ENCODE measurements around the gene IGFBP3. TPM values are rescaled to one million over a fixed set of nuclear protein-coding genes. Genes with fewer than 3 reads are reported as not detected.

Gene IGFBP3
- total and polyA plus RNA-seq, 9 donors = 181 to 301 (median 240) TPM

GRCh38 chr7:45917658-45918057 lies 3.4 kb downstream of the IGFBP3 start:
- DNase-seq = peak; percentile 85
- Histone ChIP-seq H3K9me3 (replicated peaks; ENCODE audit: control insufficient read depth, low read depth, low read length) (no peaks in the 10 kb centered on the region), H3K4me1 (ENCODE audit: control insufficient read depth, insufficient read depth, low read length) (peaks cover 39% of the 10 kb centered on the region), H3K27ac (ENCODE audit: low read length) (peak overlapping the region; percentile 47), H3K4me3 (ENCODE audit: low read length) (peak overlapping the region; percentile 65), H3K36me3 (ENCODE audit: control insufficient read depth, insufficient read depth, low read length) (peaks cover 41% of the 10 kb centered on the region), H3K27me3 (ENCODE audit: control insufficient read depth, insufficient read depth, low read length) (peaks cover 31% of the 10 kb centered on the region)
- 5% methylated on average over 15 of the region's 15 CpGs for WGBS (ENCODE audit: insufficient coverage)

- no peak overlapping the region for H3K4me3 ChIP-seq (ENCODE audit: low read length)
- peaks cover 34% of the 10 kb centered on the region for H3K4me1 ChIP-seq (ENCODE audit: control insufficient read depth, insufficient read depth, low read length)
- H3K27me3 ChIP-seq (ENCODE audit: control insufficient read depth, insufficient read depth, low read length) = peaks cover 28% of the 10 kb centered on the region
- no peak overlapping the region for H3K27ac ChIP-seq (ENCODE audit: low read length)
- no CpG with 5 or more reads among the region's 14 CpGs for WGBS (ENCODE audit: insufficient coverage)
- peaks cover 44% of the 10 kb centered on the region for H3K36me3 ChIP-seq (ENCODE audit: control insufficient read depth, insufficient read depth, low read length)
- DNase-seq = no peak
- no peaks in the 10 kb centered on the region for H3K9me3 ChIP-seq (replicated peaks; ENCODE audit: control insufficient read depth, low read depth, low read length)
These were observed 4.0 kb downstream of the IGFBP3 start for GRCh38 chr7:45917064-45917463.

- DNase-seq = no peak
- no peak overlapping the region for H3K27ac ChIP-seq (ENCODE audit: low read length)
- peaks cover 26% of the 10 kb centered on the region for H3K4me1 ChIP-seq (ENCODE audit: control insufficient read depth, insufficient read depth, low read length)
- WGBS (ENCODE audit: insufficient coverage) = no CpG with 5 or more reads among the region's 3 CpGs
- no peaks in the 10 kb centered on the region for H3K9me3 ChIP-seq (replicated peaks; ENCODE audit: control insufficient read depth, low read depth, low read length)
- H3K36me3 ChIP-seq (ENCODE audit: control insufficient read depth, insufficient read depth, low read length) = peaks cover 54% of the 10 kb centered on the region
- peaks cover 20% of the 10 kb centered on the region for H3K27me3 ChIP-seq (ENCODE audit: control insufficient read depth, insufficient read depth, low read length)
- no peak overlapping the region for H3K4me3 ChIP-seq (ENCODE audit: low read length)
These were observed 5.5 kb downstream of the IGFBP3 start for GRCh38 chr7:45915606-45916005.

GRCh38 chr7:45914911-45915310 lies 6.2 kb downstream of the IGFBP3 start:
- peaks cover 54% of the 10 kb centered on the region for H3K36me3 ChIP-seq (ENCODE audit: control insufficient read depth, insufficient read depth, low read length)
- H3K4me3 ChIP-seq (ENCODE audit: low read length) = no peak overlapping the region
- WGBS (ENCODE audit: insufficient coverage) = 95% methylated on average over 7 of the region's 12 CpGs
- H3K27ac ChIP-seq (ENCODE audit: low read length) = no peak overlapping the region
- H3K4me1 ChIP-seq (ENCODE audit: control insufficient read depth, insufficient read depth, low read length) = peaks cover 21% of the 10 kb centered on the region
- no peak for DNase-seq
- H3K27me3 ChIP-seq (ENCODE audit: control insufficient read depth, insufficient read depth, low read length) = peaks cover 15% of the 10 kb centered on the region
- no peaks in the 10 kb centered on the region for H3K9me3 ChIP-seq (replicated peaks; ENCODE audit: control insufficient read depth, low read depth, low read length)

- Histone ChIP-seq H3K4me1 (ENCODE audit: control insufficient read depth, insufficient read depth, low read length) (peaks cover 5% of the 10 kb centered on the region), H3K9me3 (replicated peaks; ENCODE audit: control insufficient read depth, low read depth, low read length) (no peaks in the 10 kb centered on the region), H3K27ac (ENCODE audit: low read length) (no peak overlapping the region), H3K27me3 (ENCODE audit: control insufficient read depth, insufficient read depth, low read length) (peaks cover 3% of the 10 kb centered on the region), H3K36me3 (ENCODE audit: control insufficient read depth, insufficient read depth, low read length) (peaks cover 54% of the 10 kb centered on the region), H3K4me3 (ENCODE audit: low read length) (no peak overlapping the region)
- WGBS (ENCODE audit: insufficient coverage) = 100% methylated on average over 3 of the region's 7 CpGs
- DNase-seq = no peak
These were observed 8.1 kb downstream of the IGFBP3 start for GRCh38 chr7:45912972-45913371.

GRCh38 chr7:45911311-45911710 lies 9.8 kb downstream of the IGFBP3 start:
- Histone ChIP-seq H3K36me3 (ENCODE audit: control insufficient read depth, insufficient read depth, low read length) (peaks cover 46% of the 10 kb centered on the region), H3K27ac (ENCODE audit: low read length) (no peak overlapping the region), H3K9me3 (replicated peaks; ENCODE audit: control insufficient read depth, low read depth, low read length) (no peaks in the 10 kb centered on the region), H3K4me3 (ENCODE audit: low read length) (no peak overlapping the region), H3K27me3 (ENCODE audit: control insufficient read depth, insufficient read depth, low read length) (no peaks in the 10 kb centered on the region), H3K4me1 (ENCODE audit: control insufficient read depth, insufficient read depth, low read length) (no peaks in the 10 kb centered on the region)
- 87% methylated on average over 8 of the region's 9 CpGs for WGBS (ENCODE audit: insufficient coverage)
- peak; percentile 33 for DNase-seq

GRCh38 chr7:45910855-45911254 lies 10.2 kb downstream of the IGFBP3 start:
- WGBS (ENCODE audit: insufficient coverage) = 100% methylated on average over 2 of the region's 3 CpGs
- H3K36me3 ChIP-seq (ENCODE audit: control insufficient read depth, insufficient read depth, low read length) = peaks cover 42% of the 10 kb centered on the region
- no peaks in the 10 kb centered on the region for H3K27me3 ChIP-seq (ENCODE audit: control insufficient read depth, insufficient read depth, low read length)
- H3K27ac ChIP-seq (ENCODE audit: low read length) = no peak overlapping the region
- no peak for DNase-seq
- H3K4me1 ChIP-seq (ENCODE audit: control insufficient read depth, insufficient read depth, low read length) = no peaks in the 10 kb centered on the region
- no peaks in the 10 kb centered on the region for H3K9me3 ChIP-seq (replicated peaks; ENCODE audit: control insufficient read depth, low read depth, low read length)
- H3K4me3 ChIP-seq (ENCODE audit: low read length) = no peak overlapping the region

- DNase-seq = no peak
- no peaks in the 10 kb centered on the region for H3K4me1 ChIP-seq (ENCODE audit: control insufficient read depth, insufficient read depth, low read length)
- no peaks in the 10 kb centered on the region for H3K9me3 ChIP-seq (replicated peaks; ENCODE audit: control insufficient read depth, low read depth, low read length)
- no peaks in the 10 kb centered on the region for H3K27me3 ChIP-seq (ENCODE audit: control insufficient read depth, insufficient read depth, low read length)
- peaks cover 29% of the 10 kb centered on the region for H3K36me3 ChIP-seq (ENCODE audit: control insufficient read depth, insufficient read depth, low read length)
- no peak overlapping the region for H3K27ac ChIP-seq (ENCODE audit: low read length)
- H3K4me3 ChIP-seq (ENCODE audit: low read length) = no peak overlapping the region
These were observed 11.5 kb downstream of the IGFBP3 start for GRCh38 chr7:45909561-45909960.

- Histone ChIP-seq H3K27ac (ENCODE audit: low read length) (no peak overlapping the region), H3K36me3 (ENCODE audit: control insufficient read depth, insufficient read depth, low read length) (no peaks in the 10 kb centered on the region), H3K9me3 (replicated peaks; ENCODE audit: control insufficient read depth, low read depth, low read length) (no peaks in the 10 kb centered on the region), H3K27me3 (ENCODE audit: control insufficient read depth, insufficient read depth, low read length) (no peaks in the 10 kb centered on the region), H3K4me1 (ENCODE audit: control insufficient read depth, insufficient read depth, low read length) (no peaks in the 10 kb centered on the region), H3K4me3 (ENCODE audit: low read length) (no peak overlapping the region)
- WGBS (ENCODE audit: insufficient coverage) = no CpG with 5 or more reads among the region's 1 CpG
- DNase-seq = no peak
These were observed 18.3 kb downstream of the IGFBP3 start for GRCh38 chr7:45902820-45903219.

- no peak for DNase-seq
- H3K9me3 ChIP-seq (replicated peaks; ENCODE audit: control insufficient read depth, low read depth, low read length) = no peaks in the 10 kb centered on the region
- no peaks in the 10 kb centered on the region for H3K36me3 ChIP-seq (ENCODE audit: control insufficient read depth, insufficient read depth, low read length)
- WGBS (ENCODE audit: insufficient coverage) = 86% methylated on average over 1 of the region's 1 CpG
- H3K27me3 ChIP-seq (ENCODE audit: control insufficient read depth, insufficient read depth, low read length) = no peaks in the 10 kb centered on the region
- no peak overlapping the region for H3K4me3 ChIP-seq (ENCODE audit: low read length)
- no peak overlapping the region for H3K27ac ChIP-seq (ENCODE audit: low read length)
- no peaks in the 10 kb centered on the region for H3K4me1 ChIP-seq (ENCODE audit: control insufficient read depth, insufficient read depth, low read length)
These were observed 19.5 kb downstream of the IGFBP3 start for GRCh38 chr7:45901566-45901965.

GRCh38 chr7:45898222-45898621 lies 22.9 kb downstream of the IGFBP3 start:
- no peak overlapping the region for H3K27ac ChIP-seq (ENCODE audit: low read length)
- no peaks in the 10 kb centered on the region for H3K4me1 ChIP-seq (ENCODE audit: control insufficient read depth, insufficient read depth, low read length)
- DNase-seq = no peak
- no CpG with 5 or more reads among the region's 2 CpGs for WGBS (ENCODE audit: insufficient coverage)
- no peaks in the 10 kb centered on the region for H3K9me3 ChIP-seq (replicated peaks; ENCODE audit: control insufficient read depth, low read depth, low read length)
- H3K4me3 ChIP-seq (ENCODE audit: low read length) = no peak overlapping the region
- H3K27me3 ChIP-seq (ENCODE audit: control insufficient read depth, insufficient read depth, low read length) = no peaks in the 10 kb centered on the region
- no peaks in the 10 kb centered on the region for H3K36me3 ChIP-seq (ENCODE audit: control insufficient read depth, insufficient read depth, low read length)

Data from muscle of leg (tissue), 11 donors.